CD1c-positive myeloid dendritic cell (primary cell): ENCODE results near the gene TDP1.

Source experiments
- DNase-seq: peaks from one replicate; pipeline ENCODE4 v3.0.0-alpha.2; 2016; ENCODE audit errors: extremely low spot score

The TDP1 gene

GRCh38 chr14:89941830-89942377 is 13.8 kb upstream of the TDP1 start:
- DNase-seq = no peak

GRCh38 chr14:89947344-89947743 is 8.4 kb upstream of the TDP1 start:
- no peak for DNase-seq

- DNase-seq = no peak
Measured at GRCh38 chr14:89952576-89952975, 3.2 kb upstream of the TDP1 start.

- no peak for DNase-seq
Measured at GRCh38 chr14:89953602-89954001, 2.1 kb upstream of the TDP1 start.

- peak; percentile 99 for DNase-seq
Measured at GRCh38 chr14:89954070-89955021, 1.4 kb upstream of the TDP1 start, which contains the start of gene EFCAB11. EFCAB11 (minus strand) TSS chr14:89954730; CDS start chr14:89954660, 70 bp downstream.

GRCh38 chr14:89955022-89955744 is 544 bp upstream of the TDP1 start:
- DNase-seq = peak; percentile 61

- no peak for DNase-seq
Measured at GRCh38 chr14:89956661-89957009, 908 bp downstream of the TDP1 start.

GRCh38 chr14:89957376-89957775 is 1.6 kb downstream of the TDP1 start:
- DNase-seq = no peak

GRCh38 chr14:89957791-89958190 is 2.1 kb downstream of the TDP1 start:
- DNase-seq = no peak

GRCh38 chr14:89958966-89959365 is 3.2 kb downstream of the TDP1 start:
- DNase-seq = peak; percentile 11

- no peak for DNase-seq
Measured at GRCh38 chr14:89959853-89960445, 4.2 kb downstream of the TDP1 start.

- no peak for DNase-seq
Measured at GRCh38 chr14:89960914-89961313, 5.2 kb downstream of the TDP1 start.

GRCh38 chr14:89963288-89963978 is 7.7 kb downstream of the TDP1 start:
- DNase-seq = no peak

- DNase-seq = no peak
Measured at GRCh38 chr14:89965839-89966238, 10.1 kb downstream of the TDP1 start.

- peak; percentile 69 for DNase-seq
Measured at GRCh38 chr14:89973234-89973823, 17.6 kb downstream of the TDP1 start.

- no peak for DNase-seq
Measured at GRCh38 chr14:89977668-89978067, 21.9 kb downstream of the TDP1 start.

- DNase-seq = no peak
Measured at GRCh38 chr14:89978656-89979055, 22.9 kb downstream of the TDP1 start.

GRCh38 chr14:89983375-89983774 is 27.6 kb downstream of the TDP1 start:
- DNase-seq = no peak

- DNase-seq = no peak
Measured at GRCh38 chr14:89986462-89987160, 30.9 kb downstream of the TDP1 start.

- no peak for DNase-seq
Measured at GRCh38 chr14:89987161-89987475, 31.4 kb downstream of the TDP1 start.

- no peak for DNase-seq
Measured at GRCh38 chr14:89988787-89989186, 33.1 kb downstream of the TDP1 start.
